Measurements from ENCODE around the gene ZNF362. TPM values are rescaled to one million over a fixed set of nuclear protein-coding genes. Genes with fewer than 3 reads are reported as not detected.

ZNF362 gene
- total and polyA plus RNA-seq, 10 of the 15 experiments (the other 5 are each of a cell fraction or from before 2014, with no cell fraction given): 0.74 to 22.8 (median 7.4) TPM

- Histone ChIP-seq H3K36me3 (ENCODE audit: control insufficient read depth in 2 of 2, insufficient read depth in 2 of 2, low read length in 1 of 2) (peaks cover 6 to 16% of the 10 kb centered on the region in 2 experiments; a peak in 3 of 4 replicates), H3K9me3 (replicated peaks; ENCODE audit: control insufficient read depth, insufficient read depth, low read length) (no peaks in the 10 kb centered on the region), H3K9ac (ENCODE audit: control insufficient read depth, insufficient read depth, low read length) (no peak within 1 kb of the TSS), H3K4me3 (no peak within 1 kb of the TSS), H3K27ac (ENCODE audit: control insufficient read depth, insufficient read depth) (no peak within 1 kb of the TSS), H2AFZ (ENCODE audit: control insufficient read depth, low read depth, low read length) (no peak within 1 kb of the TSS), H3K79me2 (ENCODE audit: control insufficient read depth, insufficient read depth, low read length) (no peaks in the 10 kb centered on the region), H3K4me1 (ENCODE audit: control insufficient read depth, insufficient read depth, low read length) (no peaks in the 10 kb centered on the region), H3K27me3 (replicated peaks in 1 of 2; ENCODE audit: control insufficient read depth in 2 of 2, insufficient read depth in 2 of 2, low read length in 1 of 2) (no peaks in the 10 kb centered on the region; a peak in 2 of 4 replicates), H4K20me1 (ENCODE audit: control insufficient read depth, insufficient read depth) (no peaks in the 10 kb centered on the region), H3K4me2 (ENCODE audit: control insufficient read depth, insufficient read depth) (no peak within 1 kb of the TSS)
- ChIA-PET SMC1A (ENCODE audit: uncharacterized antibody, unreplicated experiment) (no interaction called here), RAD21 (ENCODE audit: unreplicated experiment) (interaction anchor here (0.6 kb wide), 1 partner anchor 609 kb away, joined by 3 read pairs; no protein-coding TSS in a partner anchor), CTCF (interaction anchor here (0.6 kb wide), 1 partner anchor 180 kb away, joined by 3 read pairs; no protein-coding TSS in a partner anchor), POLR2A (no interaction called here)
- ATAC-seq (no peak), FAIRE-seq (no peak), DNase-seq (ENCODE audit: low read depth, low spot score) (no peak)
- in situ Hi-C loops (cut with MboI) (no loop called here), intact Hi-C loops (cut with micrococcal nuclease; ENCODE audit: unreplicated experiment) (no loop called here)
- TF ChIP-seq NKRF (conservative IDR thresholded peaks at IDR 0.05): no peak
- TF ChIP-seq MLLT1 (IDR thresholded peaks at IDR 0.05): no peak
- no peak for TF ChIP-seq CEBPZ (IDR thresholded peaks at IDR 0.05; ENCODE audit: low read depth, low read length)
- no peak for TF ChIP-seq WRNIP1 (IDR thresholded peaks at IDR 0.05; ENCODE audit: borderline replicate concordance, low read depth, low read length)
- no peak for TF ChIP-seq BACH1 (IDR thresholded peaks at IDR 0.05; ENCODE audit: borderline replicate concordance)
- WGBS (ENCODE audit: insufficient coverage, insufficient replicate concordance, low lambda C conversion rate, missing lambda C conversion rate): 54% methylated on average over 7 of the region's 8 CpGs
- BruUV-seq (replicated peaks): no TSS peak
Measured at GRCh38 chr1:33320619-33321165, 64.4 kb downstream of the ZNF362 start, which contains the start of gene A3GALT2. Gene A3GALT2, minus strand, starts transcription at chr1:33321098. Its CDS starts 0 bp downstream, at chr1:33321098.

All from GM12878 (cell line).